IPS DF 4.7 (cell line): ENCODE data around the gene ZEB1.

Source experiments
- DNase-seq: peaks from one replicate; pipeline ENCODE4 v3.0.0-alpha.2; 2013; ENCODE audit warnings: low spot score; ENCODE audit errors: extremely low read depth

ZEB1 gene

GRCh38 chr10:31318854-31319601 lies at the start of gene ZEB1:
TSS of gene ZEB1 (plus strand) at chr10:31319216. CDS start at chr10:31319235, 19 bp downstream.
- peak; percentile 76 for DNase-seq

- DNase-seq = no peak
Measured at GRCh38 chr10:31270954-31271353, 48.1 kb upstream of the ZEB1 start.

- no peak for DNase-seq
Measured at GRCh38 chr10:31272841-31273240, 46.2 kb upstream of the ZEB1 start.

GRCh38 chr10:31273789-31274188 lies 45.2 kb upstream of the ZEB1 start:
- no peak for DNase-seq

GRCh38 chr10:31274310-31274709 lies 44.7 kb upstream of the ZEB1 start:
- no peak for DNase-seq

DNA sequence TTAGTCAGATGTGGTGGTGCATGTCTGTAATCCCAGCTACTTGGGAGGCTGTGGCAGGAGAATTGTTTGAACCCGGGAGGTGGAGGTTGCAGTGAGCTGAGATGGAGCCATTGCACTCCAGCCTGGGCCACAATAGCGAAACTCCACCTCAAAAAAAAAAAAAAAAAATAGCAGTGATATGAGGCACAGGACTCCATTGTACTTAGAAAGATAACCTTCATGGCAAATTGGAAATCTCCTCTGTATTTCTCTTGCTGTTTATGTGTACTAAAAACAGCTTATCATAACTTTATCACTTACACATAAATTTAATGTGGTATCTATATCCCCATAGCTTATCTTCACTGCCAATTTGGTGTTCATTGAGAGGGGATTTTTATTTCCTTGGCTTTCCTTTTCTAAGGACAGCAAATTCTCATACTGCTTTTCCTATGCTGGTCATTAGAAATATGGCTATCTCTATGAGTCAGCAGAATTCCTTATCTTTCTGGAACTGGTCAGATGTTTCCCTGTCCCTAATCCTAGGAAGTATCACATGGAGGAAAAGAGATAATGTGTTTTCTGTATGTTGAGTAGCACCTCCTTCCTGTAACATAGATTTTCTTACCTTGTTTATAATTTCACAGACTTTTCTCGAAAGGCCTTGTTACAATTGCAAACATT lies 40.6 kb upstream of the ZEB1 start:
- DNase-seq = no peak

GRCh38 chr10:31280972-31281371 lies 38.0 kb upstream of the ZEB1 start:
- no peak for DNase-seq

DNA sequence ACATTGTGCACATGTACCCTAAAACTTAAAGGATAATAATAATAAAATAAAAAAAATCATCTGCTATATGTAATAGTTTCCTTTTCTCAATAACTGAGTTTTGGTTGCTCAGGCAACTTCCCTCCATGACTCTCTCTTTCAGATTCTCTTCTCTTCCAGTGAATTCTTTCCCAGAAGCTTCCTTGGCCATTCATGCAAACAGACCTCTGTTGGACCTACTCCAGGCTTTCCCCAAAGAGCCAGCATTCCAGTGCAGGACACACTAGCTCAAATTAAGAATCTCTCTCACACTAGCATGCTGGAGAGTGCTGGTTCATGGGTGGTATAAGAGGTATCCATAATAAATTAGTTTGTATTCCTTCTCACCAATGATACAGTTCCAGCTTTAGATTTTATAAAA lies 31.0 kb upstream of the ZEB1 start:
- no peak for DNase-seq

- DNase-seq = no peak
Measured at GRCh38 chr10:31288962-31289361, 30.1 kb upstream of the ZEB1 start.

GRCh38 chr10:31290386-31290785 lies 28.6 kb upstream of the ZEB1 start:
- no peak for DNase-seq

DNA sequence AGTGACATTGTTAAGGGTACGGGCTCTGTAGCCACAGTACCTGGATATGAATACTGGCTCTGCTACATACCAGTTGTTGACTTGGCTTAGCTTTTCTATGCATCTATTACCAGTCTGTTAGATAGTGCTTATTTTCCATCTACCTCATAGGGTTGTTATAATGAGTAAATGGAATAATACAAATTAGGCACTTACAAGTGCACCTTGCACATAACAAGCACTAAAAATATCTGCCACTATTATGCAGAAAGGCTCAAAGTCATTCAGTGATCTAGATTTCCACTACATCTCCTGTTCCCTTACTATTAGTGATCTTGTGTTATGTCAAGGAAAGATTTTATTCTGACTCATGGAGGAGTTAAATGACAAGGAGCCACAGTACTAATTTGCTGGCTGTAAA lies 27.9 kb upstream of the ZEB1 start:
- DNase-seq = no peak

GRCh38 chr10:31294558-31294957 lies 24.5 kb upstream of the ZEB1 start:
- DNase-seq = no peak

- DNase-seq = no peak
Measured at GRCh38 chr10:31296754-31297153, 22.3 kb upstream of the ZEB1 start.

DNA sequence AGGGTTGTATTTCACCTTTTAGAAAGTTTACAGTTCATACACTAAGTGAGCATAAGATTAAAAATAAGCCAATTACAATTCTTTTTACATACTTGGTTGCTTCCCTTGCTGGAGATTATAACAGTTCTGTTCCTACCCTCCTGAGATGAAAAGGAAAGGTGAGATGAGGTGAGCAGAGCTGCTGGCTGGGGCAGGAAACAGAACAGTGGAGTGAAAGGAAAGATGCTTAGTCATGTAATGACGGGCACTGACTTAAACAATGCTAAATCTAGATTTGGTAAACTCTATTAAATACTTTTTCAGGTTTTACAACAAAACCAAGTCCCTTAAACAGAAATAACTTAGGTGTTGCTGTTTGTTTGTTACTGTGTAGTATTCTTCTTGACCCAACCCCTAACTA lies 19.9 kb upstream of the ZEB1 start:
- DNase-seq = no peak

GRCh38 chr10:31303212-31303611 lies 15.8 kb upstream of the ZEB1 start:
- no peak for DNase-seq

DNA sequence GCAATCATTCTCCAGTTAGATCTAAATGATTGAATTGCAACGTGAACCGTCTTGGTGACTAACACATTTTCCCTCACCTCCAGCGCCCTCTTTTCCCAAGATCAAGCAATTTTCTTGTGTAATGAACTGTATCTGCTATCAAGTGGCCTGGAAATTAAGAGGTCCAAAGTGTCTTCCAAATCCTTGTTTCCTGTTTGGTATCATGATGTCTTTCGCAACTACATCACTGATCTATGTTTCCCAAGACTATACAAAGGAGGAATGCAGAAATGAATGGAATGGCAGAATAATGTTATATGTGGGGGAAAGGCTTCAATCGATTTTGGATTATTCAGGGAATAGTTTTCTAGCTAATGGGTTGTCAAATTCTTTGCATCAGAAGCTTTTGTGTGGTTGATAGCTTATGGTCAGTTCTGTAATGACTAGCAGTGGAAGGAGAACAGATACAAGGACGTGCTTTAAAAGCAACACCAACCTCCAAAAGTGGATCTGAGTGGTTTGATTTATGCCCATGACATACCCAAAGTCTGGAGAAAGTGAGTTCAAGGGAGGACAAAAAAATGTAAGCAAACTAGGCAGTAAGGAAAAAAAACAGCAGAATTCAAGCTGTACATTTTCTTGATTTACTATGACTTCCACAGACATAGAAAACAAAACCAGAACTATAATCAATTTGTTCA lies 14.6 kb upstream of the ZEB1 start:
- DNase-seq = no peak

- DNase-seq = no peak
Measured at GRCh38 chr10:31313396-31313795, 5.6 kb upstream of the ZEB1 start.

GRCh38 chr10:31314256-31315150 lies 4.5 kb upstream of the ZEB1 start:
- no peak for DNase-seq

- no peak for DNase-seq
Measured at GRCh38 chr10:31315453-31315852, 3.6 kb upstream of the ZEB1 start.

DNA sequence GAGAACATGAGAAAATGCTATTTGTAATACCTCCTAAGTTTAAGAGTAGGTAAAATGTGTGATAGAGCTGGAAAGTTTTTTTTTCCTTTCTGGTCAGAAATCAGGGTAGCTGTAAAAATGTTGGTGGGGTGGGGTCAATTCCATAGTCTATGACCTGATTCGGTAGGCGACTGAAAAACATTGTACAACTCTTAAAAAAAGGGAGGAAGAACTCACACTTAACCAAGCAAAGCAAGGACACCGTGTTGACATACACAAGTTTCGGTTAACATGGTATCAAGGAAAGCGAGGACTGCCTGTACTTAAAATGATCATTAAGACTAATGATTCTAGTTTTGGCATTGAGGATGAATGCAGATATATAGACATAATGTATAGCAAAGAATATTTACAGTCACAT lies 1.8 kb upstream of the ZEB1 start:
- DNase-seq = no peak

- DNase-seq = no peak
Measured at GRCh38 chr10:31317652-31318381, 1.2 kb upstream of the ZEB1 start.
